ENCODE measurements around the gene NPC1L1.

The NPC1L1 gene

DNA sequence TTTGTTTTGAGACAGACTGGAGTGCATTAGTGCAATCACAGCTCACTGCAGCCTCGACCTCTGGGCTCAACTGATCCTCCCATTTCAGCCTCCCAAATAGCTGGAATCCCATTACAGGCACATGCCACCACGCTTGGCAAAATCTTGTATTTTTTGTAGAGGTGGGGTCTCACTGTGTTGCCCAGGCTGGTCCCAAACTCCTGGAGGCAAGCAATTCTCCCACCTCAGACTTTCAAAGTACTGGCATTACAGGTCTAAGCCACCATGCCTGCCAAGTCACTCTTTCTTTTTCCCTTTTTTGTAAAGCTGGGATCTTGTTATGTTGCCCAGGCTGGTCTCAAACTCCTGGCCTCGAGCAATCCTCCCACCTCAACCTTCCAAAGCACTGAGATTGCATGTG lies 8.3 kb upstream of the NPC1L1 start:
- no peak overlapping the region for H3K27ac ChIP-seq
- in situ Hi-C loops (cut with HindIII; ENCODE audit: low pct_ligation_motif_present, low sequenced_read_pairs): no loop called here
- no peak overlapping the region for H3K4me3 ChIP-seq (ENCODE audit: low read depth, low read length)
- DNase-seq: no peak
- no peaks in the 10 kb centered on the region for H3K36me3 ChIP-seq (replicated peaks)
- H3K27me3 ChIP-seq (replicated peaks): no peaks in the 10 kb centered on the region
- TF ChIP-seq, protein P1, sequence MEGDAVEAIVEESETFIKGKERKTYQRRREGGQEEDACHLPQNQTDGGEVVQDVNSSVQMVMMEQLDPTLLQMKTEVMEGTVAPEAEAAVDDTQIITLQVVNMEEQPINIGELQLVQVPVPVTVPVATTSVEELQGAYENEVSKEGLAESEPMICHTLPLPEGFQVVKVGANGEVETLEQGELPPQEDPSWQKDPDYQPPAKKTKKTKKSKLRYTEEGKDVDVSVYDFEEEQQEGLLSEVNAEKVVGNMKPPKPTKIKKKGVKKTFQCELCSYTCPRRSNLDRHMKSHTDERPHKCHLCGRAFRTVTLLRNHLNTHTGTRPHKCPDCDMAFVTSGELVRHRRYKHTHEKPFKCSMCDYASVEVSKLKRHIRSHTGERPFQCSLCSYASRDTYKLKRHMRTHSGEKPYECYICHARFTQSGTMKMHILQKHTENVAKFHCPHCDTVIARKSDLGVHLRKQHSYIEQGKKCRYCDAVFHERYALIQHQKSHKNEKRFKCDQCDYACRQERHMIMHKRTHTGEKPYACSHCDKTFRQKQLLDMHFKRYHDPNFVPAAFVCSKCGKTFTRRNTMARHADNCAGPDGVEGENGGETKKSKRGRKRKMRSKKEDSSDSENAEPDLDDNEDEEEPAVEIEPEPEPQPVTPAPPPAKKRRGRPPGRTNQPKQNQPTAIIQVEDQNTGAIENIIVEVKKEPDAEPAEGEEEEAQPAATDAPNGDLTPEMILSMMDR (IDR thresholded peaks at IDR 0.05; ENCODE audit: low read depth, low read length, missing control alignments): no peak

DNA sequence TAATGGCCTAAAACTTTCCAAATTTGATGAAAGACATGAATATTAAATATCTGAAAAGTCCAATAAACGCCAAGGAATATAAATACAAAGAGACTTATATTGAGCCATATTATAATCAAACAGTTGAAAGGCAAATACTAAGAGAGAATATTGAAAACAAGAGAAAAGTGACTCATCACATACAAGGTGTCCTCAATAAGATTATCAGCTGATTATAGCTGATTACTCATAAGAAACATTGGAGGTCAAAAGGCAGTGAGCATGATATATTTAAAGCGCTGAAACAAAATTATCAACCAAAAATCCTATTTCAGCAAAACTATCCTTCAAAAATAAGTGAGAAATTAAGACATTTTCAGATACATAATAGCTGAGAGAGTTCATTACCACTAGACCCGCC lies 7.8 kb upstream of the NPC1L1 start:
- in situ Hi-C loops (cut with HindIII; ENCODE audit: low pct_ligation_motif_present, low sequenced_read_pairs): no loop called here
- Histone ChIP-seq H3K27ac (no peak overlapping the region), H3K27me3 (replicated peaks) (no peaks in the 10 kb centered on the region), H3K4me3 (ENCODE audit: low read depth, low read length) (no peak overlapping the region), H3K36me3 (replicated peaks) (no peaks in the 10 kb centered on the region)
- TF ChIP-seq, protein P1 (IDR thresholded peaks at IDR 0.05; ENCODE audit: low read depth, low read length, missing control alignments): no peak
- DNase-seq: no peak

DNA sequence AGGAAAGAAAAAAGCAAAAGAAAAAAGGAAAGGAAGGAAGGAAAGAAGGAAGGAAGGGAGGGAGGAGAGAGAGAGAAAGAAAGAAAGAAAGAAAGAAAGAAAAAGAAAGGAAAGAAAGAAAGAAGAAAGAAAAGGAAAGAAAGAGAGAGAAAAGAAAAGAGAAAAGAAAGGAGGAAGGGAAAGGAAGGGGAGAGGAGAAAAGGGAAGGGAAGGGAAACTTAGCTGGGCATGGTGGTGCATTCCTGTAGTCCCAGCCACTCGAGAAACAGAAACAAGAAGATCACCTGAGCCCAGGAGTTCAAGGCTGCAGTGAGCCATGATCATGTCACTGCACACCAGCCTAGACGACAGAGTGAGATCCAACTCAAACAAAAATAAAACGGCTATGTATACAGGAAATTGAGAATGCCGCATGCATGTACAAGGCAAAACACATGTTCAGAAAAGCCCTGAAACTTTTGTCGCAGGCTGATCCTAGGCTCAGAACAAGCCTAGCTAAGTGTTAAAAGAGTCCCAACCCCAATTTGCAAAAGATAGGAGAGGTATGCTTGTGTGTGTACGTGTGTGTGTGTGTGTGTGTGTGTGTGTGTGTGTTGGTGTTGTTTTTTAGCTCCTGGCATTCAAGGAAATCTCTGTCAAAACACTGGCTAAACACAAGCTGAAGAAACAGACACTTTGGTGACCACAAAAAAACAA lies 6.6 kb upstream of the NPC1L1 start:
- no peak overlapping the region for H3K27ac ChIP-seq
- H3K27me3 ChIP-seq (replicated peaks): no peaks in the 10 kb centered on the region
- in situ Hi-C loops (cut with HindIII; ENCODE audit: low pct_ligation_motif_present, low sequenced_read_pairs): no loop called here
- H3K36me3 ChIP-seq (replicated peaks): no peaks in the 10 kb centered on the region
- TF ChIP-seq, protein P1 (IDR thresholded peaks at IDR 0.05; ENCODE audit: low read depth, low read length, missing control alignments): no peak
- DNase-seq: peak; percentile 48
- H3K4me3 ChIP-seq (ENCODE audit: low read depth, low read length): no peak overlapping the region

DNA sequence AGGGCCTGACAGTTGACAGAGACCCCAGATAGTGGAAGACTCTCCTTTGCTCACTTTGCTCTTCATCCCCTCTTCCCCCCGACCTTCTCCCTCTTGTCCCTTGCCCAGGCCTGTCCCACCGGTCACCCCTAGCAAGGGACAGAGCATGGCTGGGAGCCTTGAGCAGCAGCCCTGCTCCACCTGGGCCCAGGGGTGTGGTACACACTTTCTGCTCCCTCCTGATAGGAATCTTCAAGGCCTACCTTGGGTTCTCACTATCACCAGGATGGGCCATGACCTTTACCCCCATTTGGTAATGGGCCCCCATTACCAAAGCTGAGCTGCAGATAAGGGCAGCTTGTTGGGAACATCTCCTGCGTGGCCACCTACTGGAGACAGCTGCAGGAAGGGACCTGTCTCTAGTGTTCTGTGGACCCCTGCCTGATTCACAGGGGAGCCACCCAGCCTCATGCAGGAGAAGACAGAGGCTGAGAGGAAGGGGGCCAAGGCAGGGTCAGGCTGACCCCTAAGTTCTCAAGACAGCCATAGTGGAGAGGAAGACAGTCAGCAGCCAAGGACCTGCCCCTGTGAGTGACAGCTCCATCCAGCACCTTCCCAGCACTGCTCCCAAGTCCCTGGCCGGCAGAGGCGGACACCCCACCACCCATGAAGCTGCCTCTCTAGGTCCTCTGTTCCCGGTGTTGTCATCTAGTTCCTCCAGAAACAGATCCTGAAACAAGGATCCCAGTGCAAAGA lies 913 bp upstream of the NPC1L1 start:
- TF ChIP-seq, protein P1 (IDR thresholded peaks at IDR 0.05; ENCODE audit: low read depth, low read length, missing control alignments): no peak
- H3K27me3 ChIP-seq (replicated peaks): no peaks in the 10 kb centered on the region
- no peak overlapping the region for H3K4me3 ChIP-seq (ENCODE audit: low read depth, low read length)
- H3K27ac ChIP-seq: no peak overlapping the region
- no peaks in the 10 kb centered on the region for H3K36me3 ChIP-seq (replicated peaks)
- DNase-seq: no peak
- in situ Hi-C loops (cut with HindIII; ENCODE audit: low pct_ligation_motif_present, low sequenced_read_pairs): no loop called here

DNA sequence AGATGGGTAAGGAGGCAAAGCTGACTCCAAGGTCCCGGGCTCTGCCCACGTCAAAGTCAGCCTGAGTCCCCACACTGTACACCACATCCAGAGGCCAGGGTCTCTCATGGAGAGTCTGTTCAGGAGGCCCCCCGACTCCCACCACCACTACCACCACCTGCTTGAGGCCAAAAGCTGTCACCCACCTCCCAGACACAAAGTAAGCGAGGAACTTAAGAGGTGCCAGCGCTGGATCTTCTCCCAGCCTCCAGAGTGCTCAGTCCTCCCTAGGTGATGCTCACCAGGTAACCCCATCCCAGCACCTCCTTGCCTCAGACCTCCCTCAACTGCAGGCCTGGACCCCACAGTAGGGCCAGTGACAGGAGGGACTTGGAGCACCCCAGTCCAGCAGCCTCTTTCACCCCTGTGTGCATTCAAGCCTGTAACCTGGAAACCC lies 520 bp downstream of the NPC1L1 start:
- TF ChIP-seq, protein P1 (IDR thresholded peaks at IDR 0.05; ENCODE audit: low read depth, low read length, missing control alignments): no peak
- DNase-seq: no peak
- Histone ChIP-seq H3K4me3 (ENCODE audit: low read depth, low read length) (no peak overlapping the region), H3K36me3 (replicated peaks) (no peaks in the 10 kb centered on the region), H3K27ac (no peak overlapping the region), H3K27me3 (replicated peaks) (no peaks in the 10 kb centered on the region)
- in situ Hi-C loops (cut with HindIII; ENCODE audit: low pct_ligation_motif_present, low sequenced_read_pairs): no loop called here

Measured in brain microvascular endothelial cell (primary cell).